ENCODE data around the gene TNIK. TPM values are rescaled to one million over a fixed set of nuclear protein-coding genes. Genes with fewer than 3 reads are reported as not detected.

Gene TNIK
- total and polyA plus RNA-seq, 10 donors = 0.85 to 34.5 (median 14.1) TPM

- TF ChIP-seq POLR2A (IDR thresholded peaks at IDR 0.05) (no peak), POLR2AphosphoS5 (IDR thresholded peaks at IDR 0.05) (no peak)
- TF ChIP-seq, protein P1, sequence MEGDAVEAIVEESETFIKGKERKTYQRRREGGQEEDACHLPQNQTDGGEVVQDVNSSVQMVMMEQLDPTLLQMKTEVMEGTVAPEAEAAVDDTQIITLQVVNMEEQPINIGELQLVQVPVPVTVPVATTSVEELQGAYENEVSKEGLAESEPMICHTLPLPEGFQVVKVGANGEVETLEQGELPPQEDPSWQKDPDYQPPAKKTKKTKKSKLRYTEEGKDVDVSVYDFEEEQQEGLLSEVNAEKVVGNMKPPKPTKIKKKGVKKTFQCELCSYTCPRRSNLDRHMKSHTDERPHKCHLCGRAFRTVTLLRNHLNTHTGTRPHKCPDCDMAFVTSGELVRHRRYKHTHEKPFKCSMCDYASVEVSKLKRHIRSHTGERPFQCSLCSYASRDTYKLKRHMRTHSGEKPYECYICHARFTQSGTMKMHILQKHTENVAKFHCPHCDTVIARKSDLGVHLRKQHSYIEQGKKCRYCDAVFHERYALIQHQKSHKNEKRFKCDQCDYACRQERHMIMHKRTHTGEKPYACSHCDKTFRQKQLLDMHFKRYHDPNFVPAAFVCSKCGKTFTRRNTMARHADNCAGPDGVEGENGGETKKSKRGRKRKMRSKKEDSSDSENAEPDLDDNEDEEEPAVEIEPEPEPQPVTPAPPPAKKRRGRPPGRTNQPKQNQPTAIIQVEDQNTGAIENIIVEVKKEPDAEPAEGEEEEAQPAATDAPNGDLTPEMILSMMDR (IDR thresholded peaks at IDR 0.05 in 8 of 11, conservative IDR thresholded peaks at IDR 0.05 in 3 of 11) = no peak
- Histone ChIP-seq H3K9me3 (no peaks in the 10 kb centered on the region), H3K4me1 (peaks cover 0 to 23% (median 9%) of the 10 kb centered on the region in 6 donors), H3K36me3 (no peaks in the 10 kb centered on the region), H3K27ac (no peak overlapping the region), H3K4me3 (no peak overlapping the region), H3K27me3 (replicated peaks in 1 of 7) (no peaks in the 10 kb centered on the region)
- intact Hi-C loops (cut with DNase I; ENCODE audit: low total_unique reads) = no loop called here
- DNase-seq = no peak
- WGBS, 5 donors = 69 to 86% (median 75%) methylated on average over 8 of the region's 8 CpGs
Observed at GRCh38 chr3:171379961-171380483, 80.2 kb downstream of the TNIK start.

- 81 to 93% (median 89%) methylated on average over 1 of the region's 1 CpG for WGBS, 5 donors
- H3K4me1 ChIP-seq = peaks cover 2 to 30% (median 14%) of the 10 kb centered on the region in 6 donors
- H3K27me3 ChIP-seq (replicated peaks in 1 of 7) = no peaks in the 10 kb centered on the region
- TF ChIP-seq POLR2A (IDR thresholded peaks at IDR 0.05) (no peak), POLR2AphosphoS5 (IDR thresholded peaks at IDR 0.05) (no peak)
- TF ChIP-seq, protein P1 (IDR thresholded peaks at IDR 0.05 in 8 of 11, conservative IDR thresholded peaks at IDR 0.05 in 3 of 11) = no peak
- intact Hi-C loops (cut with DNase I; ENCODE audit: low total_unique reads) = no loop called here
- no peak overlapping the region for H3K27ac ChIP-seq
- no peak for DNase-seq
- H3K9me3 ChIP-seq = no peaks in the 10 kb centered on the region
- no peak overlapping the region for H3K4me3 ChIP-seq
- H3K36me3 ChIP-seq = no peaks in the 10 kb centered on the region
Observed at GRCh38 chr3:171379281-171379680, 80.9 kb downstream of the TNIK start.

DNA sequence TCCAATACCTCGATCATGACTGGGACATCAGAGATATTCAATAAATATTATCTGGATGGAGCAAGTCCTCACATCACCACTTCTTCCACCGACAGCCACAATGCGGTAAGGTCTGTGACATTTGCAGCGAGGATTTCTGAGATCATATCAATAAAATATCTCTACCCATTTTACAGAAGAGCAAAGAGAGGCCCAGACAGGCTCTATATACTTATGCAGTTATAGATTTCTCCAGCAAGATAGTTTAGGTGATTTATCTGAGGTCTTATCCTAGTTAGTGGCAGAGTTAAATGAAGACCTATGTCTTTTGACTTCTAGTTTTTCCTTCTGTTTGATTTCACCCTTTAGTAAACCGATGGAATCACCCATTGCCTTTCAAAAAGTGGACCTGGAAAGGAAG is 81.6 kb downstream of the TNIK start:
- Histone ChIP-seq H3K9me3 (no peaks in the 10 kb centered on the region), H3K4me1 (peaks cover 2 to 37% (median 21%) of the 10 kb centered on the region in 6 donors)

DNA sequence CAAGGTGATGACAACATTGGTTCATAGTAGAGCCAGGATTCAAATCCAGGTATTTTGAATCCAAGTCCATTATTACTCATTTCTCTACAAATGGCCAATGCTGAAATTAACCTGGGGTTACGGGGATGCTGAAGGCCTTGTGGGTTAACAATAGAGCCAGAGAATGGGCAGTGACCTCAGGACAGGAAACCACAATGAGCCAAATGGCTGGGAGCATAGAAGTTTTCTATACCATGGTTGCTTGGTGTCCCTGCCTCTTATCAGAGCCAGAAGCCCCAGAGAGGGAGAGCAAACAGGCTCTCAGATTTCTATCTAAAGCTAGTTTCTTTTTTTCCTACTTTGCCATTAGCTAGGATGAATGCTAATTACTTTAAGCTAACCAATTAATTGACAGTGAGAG is 82.3 kb downstream of the TNIK start:
- WGBS, 5 donors = 80 to 100% (median 92%) methylated on average over 1 of the region's 1 CpG
- no peak overlapping the region for H3K27ac ChIP-seq
- no peaks in the 10 kb centered on the region for H3K36me3 ChIP-seq
- DNase-seq = no peak
- H3K27me3 ChIP-seq (replicated peaks in 1 of 7) = no peaks in the 10 kb centered on the region
- no peak overlapping the region for H3K4me3 ChIP-seq
- H3K9me3 ChIP-seq = no peaks in the 10 kb centered on the region
- intact Hi-C loops (cut with DNase I; ENCODE audit: low total_unique reads) = no loop called here
- peaks cover 2 to 39% (median 22%) of the 10 kb centered on the region in 6 donors for H3K4me1 ChIP-seq
- TF ChIP-seq POLR2AphosphoS5 (IDR thresholded peaks at IDR 0.05) = no peak
- no peak for TF ChIP-seq POLR2A (IDR thresholded peaks at IDR 0.05)
- TF ChIP-seq, protein P1 (IDR thresholded peaks at IDR 0.05 in 8 of 11, conservative IDR thresholded peaks at IDR 0.05 in 3 of 11) = no peak

More for the DNA sequence above, 81.6 kb downstream of the TNIK start:
- DNase-seq = no peak
- intact Hi-C loops (cut with DNase I; ENCODE audit: low total_unique reads) = no loop called here
- no peaks in the 10 kb centered on the region for H3K27me3 ChIP-seq (replicated peaks in 1 of 7)
- H3K4me3 ChIP-seq = no peak overlapping the region
- WGBS, 5 donors = 87 to 98% (median 94%) methylated on average over 5 of the region's 5 CpGs
- no peak overlapping the region for H3K27ac ChIP-seq
- H3K36me3 ChIP-seq = no peaks in the 10 kb centered on the region
- TF ChIP-seq, protein P1 (IDR thresholded peaks at IDR 0.05 in 8 of 11, conservative IDR thresholded peaks at IDR 0.05 in 3 of 11) = no peak
- TF ChIP-seq POLR2AphosphoS5 (IDR thresholded peaks at IDR 0.05) (no peak), POLR2A (IDR thresholded peaks at IDR 0.05) (no peak)
